H9 (cell line): ENCODE data around the gene CD59. TPM values are rescaled to one million over a fixed set of nuclear protein-coding genes. Genes with fewer than 3 reads are reported as not detected.

Experiments
- DNase-seq: peaks from one replicate; pipeline ENCODE4 v3.0.0-alpha.2; 2017
- H2AFZ ChIP-seq: one replicate; pipeline ENCODE4 v1.6.1; 2013; ENCODE audit warnings: mild to moderate bottlenecking, low read length, control low read depth, moderate library complexity
- H2AK5ac ChIP-seq: 2 replicates; pipeline ENCODE4 v1.6.1; 2013; ENCODE audit warnings: low read length, control low read depth, mixed read lengths; ENCODE audit not compliant: insufficient read length
- H2BK120ac ChIP-seq: one replicate; pipeline ENCODE4 v1.6.1; 2013; ENCODE audit warnings: low read depth, mild to moderate bottlenecking, low read length, control low read depth, inconsistent platforms; ENCODE audit not compliant: poor library complexity, severe bottlenecking
- H2BK12ac ChIP-seq: 2 replicates; pipeline ENCODE4 v1.6.1; 2013; ENCODE audit warnings: low read length, control low read depth, mixed read lengths, low read depth; ENCODE audit not compliant: insufficient read length
- H2BK15ac ChIP-seq: 2 replicates; pipeline ENCODE4 v1.6.1; 2013; ENCODE audit warnings: low read depth, low read length, control low read depth
- H2BK20ac ChIP-seq: one replicate; pipeline ENCODE4 v1.6.1; 2013; ENCODE audit warnings: low read depth, mild to moderate bottlenecking, low read length, control low read depth, inconsistent platforms; ENCODE audit not compliant: poor library complexity, severe bottlenecking
- H2BK5ac ChIP-seq: 2 replicates; pipeline ENCODE4 v1.6.1; 2013; ENCODE audit warnings: low read length, control low read depth, mixed read lengths; ENCODE audit not compliant: insufficient read length
- H3K14ac ChIP-seq: 2 replicates; pipeline ENCODE4 v1.6.1; 2013; ENCODE audit warnings: low read length, control low read depth; ENCODE audit not compliant: insufficient read depth
- H3K18ac ChIP-seq: 2 replicates; pipeline ENCODE4 v1.6.1; 2013; ENCODE audit warnings: low read depth, mild to moderate bottlenecking, mixed read lengths, low read length, control low read depth; ENCODE audit not compliant: insufficient read length
- H3K23ac ChIP-seq: 2 replicates; pipeline ENCODE4 v1.6.1; 2013; ENCODE audit warnings: low read length, control low read depth, mixed read lengths, low read depth; ENCODE audit not compliant: insufficient read length
- H3K23me2 ChIP-seq: 2 replicates; pipeline ENCODE4 v1.6.1; 2013; ENCODE audit warnings: low read depth, mild to moderate bottlenecking, mixed read lengths, low read length, control low read depth; ENCODE audit not compliant: insufficient read length, poor library complexity, severe bottlenecking
- H3K27ac ChIP-seq: 2 replicates; pipeline ENCODE4 v1.5.1; 2013; ENCODE audit warnings: low read length, control low read depth, mixed read lengths, low read depth; ENCODE audit not compliant: insufficient read length
- H3K27me3 ChIP-seq: 2 replicates; pipeline ENCODE4 v1.6.1; 2013; ENCODE audit warnings: low read length, control low read depth, inconsistent platforms; ENCODE audit not compliant: insufficient read depth
- H3K4ac ChIP-seq: 2 replicates; pipeline ENCODE4 v1.6.1; 2013; ENCODE audit warnings: low read depth, mild to moderate bottlenecking, control low read depth, inconsistent platforms, low read length, moderate library complexity
- H3K4me1 ChIP-seq: 2 replicates; pipeline ENCODE4 v1.6.1; 2013; ENCODE audit warnings: low read length, control low read depth, inconsistent platforms; ENCODE audit not compliant: insufficient read depth
- H3K4me2 ChIP-seq: 2 replicates; pipeline ENCODE4 v1.6.1; 2013; ENCODE audit warnings: low read length, control low read depth, mixed read lengths; ENCODE audit not compliant: insufficient read length, insufficient read depth
- H3K56ac ChIP-seq: 2 replicates; pipeline ENCODE4 v1.6.1; 2013; ENCODE audit warnings: low read depth, mild to moderate bottlenecking, mixed read lengths, low read length, control low read depth; ENCODE audit not compliant: insufficient read length
- H3K79me1 ChIP-seq: 2 replicates; pipeline ENCODE4 v1.6.1; 2013; ENCODE audit warnings: low read depth, mild to moderate bottlenecking, moderate library complexity, low read length, control low read depth, inconsistent platforms; ENCODE audit not compliant: insufficient read depth, poor library complexity, severe bottlenecking
- H3K79me2 ChIP-seq: 2 replicates; pipeline ENCODE4 v1.6.1; 2013; ENCODE audit warnings: low read length, control low read depth, inconsistent platforms; ENCODE audit not compliant: insufficient read depth
- H3K9ac ChIP-seq: 2 replicates; pipeline ENCODE4 v1.6.1; 2013; ENCODE audit warnings: low read length, control low read depth, mixed read lengths; ENCODE audit not compliant: insufficient read length; ENCODE audit errors: extremely low read depth
- H3K9me3 ChIP-seq: one replicate; pipeline ENCODE4 v1.6.1; 2013; ENCODE audit warnings: low read depth, low read length, inconsistent platforms; ENCODE audit not compliant: control insufficient read depth
- H3T11ph ChIP-seq: one replicate; pipeline ENCODE4 v1.6.1; 2013; ENCODE audit warnings: mild to moderate bottlenecking, low read length, control low read depth, inconsistent platforms
- H4K20me1 ChIP-seq: one replicate; pipeline ENCODE4 v1.6.1; 2013; ENCODE audit not compliant: control insufficient read depth, insufficient read length, insufficient read depth
- H4K5ac ChIP-seq: 2 replicates; pipeline ENCODE4 v1.6.1; 2013; ENCODE audit warnings: low read depth, mild to moderate bottlenecking, mixed read lengths, low read length, control low read depth; ENCODE audit not compliant: insufficient read length
- H4K8ac ChIP-seq: replicated peaks from 2 replicates; pipeline ENCODE4 v1.6.1; 2013; ENCODE audit warnings: low read length, control low read depth, mixed read lengths, low read depth; ENCODE audit not compliant: insufficient read length
- H4K91ac ChIP-seq: 2 replicates; pipeline ENCODE4 v1.6.1; 2013; ENCODE audit warnings: low read depth, mild to moderate bottlenecking, moderate library complexity, mixed read lengths, low read length, control low read depth; ENCODE audit not compliant: insufficient read length
- H3K27ac Mint-ChIP-seq, 3 experiments: 2 replicates in 2 of 3; 3 replicates in 1 of 3; pipeline ENCODE4 v1.8.0; 2020 to 2021; ENCODE audit warnings: mixed read lengths in 3 of 3, mild to moderate bottlenecking in 1 of 3, moderate library complexity in 1 of 3
- H3K27me3 Mint-ChIP-seq: 2 replicates; pipeline ENCODE4 v1.8.0; 2021; ENCODE audit warnings: low read depth, mild to moderate bottlenecking, moderate library complexity, mixed read lengths
- H3K36me3 Mint-ChIP-seq, 3 experiments: 2 replicates in 2 of 3; 3 replicates in 1 of 3; pipeline ENCODE4 v1.8.0; 2020 to 2021; ENCODE audit warnings: low read depth in 3 of 3, mixed read lengths in 3 of 3; ENCODE audit not compliant: insufficient read depth in 1 of 3
- H3K4me1 Mint-ChIP-seq, 2 experiments: 2 replicates each; pipeline ENCODE4 v1.8.0; 2020; ENCODE audit warnings: mixed read lengths in 2 of 2
- H3K4me3 Mint-ChIP-seq, 2 experiments: 2 replicates in 1 of 2; 3 replicates in 1 of 2; pipeline ENCODE4 v1.8.0; 2020 to 2021; ENCODE audit warnings: mild to moderate bottlenecking in 2 of 2, mixed read lengths in 2 of 2, moderate library complexity in 1 of 2
- H3K9me3 Mint-ChIP-seq, 2 experiments: 2 replicates in 1 of 2; 3 replicates in 1 of 2; pipeline ENCODE4 v1.8.0; 2020; ENCODE audit warnings: mild to moderate bottlenecking in 2 of 2, mixed read lengths in 2 of 2, moderate library complexity in 1 of 2
- WGBS: extraction: QIAGEN DNeasy Blood & Tissue Kit; methylation state at CpG from one replicate; pipeline ENCODE4 v1.1.7; 2013; ENCODE audit warnings: missing lambda C conversion rate, low lambda C conversion rate, mixed read lengths; ENCODE audit not compliant: insufficient read length; ENCODE audit errors: extremely low coverage; 5-methylcytosine and 5-hydroxymethylcytosine counted together
- total RNA-seq: library from RNA; stranded (reverse); gene quantifications from 2 replicates; pipeline ENCODE4 v1.2.1, GENCODE V29; 2021
- TF ChIP-seq, protein P1 (sequence below): fragments of 200-600 bp; sonication (generic); conservative IDR thresholded peaks from 3 replicates; pipeline ENCODE4 v1.8.0; 2021; ENCODE audit warnings: antibody characterized with exemption, mild to moderate bottlenecking

Gene CD59
- total RNA-seq, 1 experiment from 2014 or later = 91.5 TPM

DNA sequence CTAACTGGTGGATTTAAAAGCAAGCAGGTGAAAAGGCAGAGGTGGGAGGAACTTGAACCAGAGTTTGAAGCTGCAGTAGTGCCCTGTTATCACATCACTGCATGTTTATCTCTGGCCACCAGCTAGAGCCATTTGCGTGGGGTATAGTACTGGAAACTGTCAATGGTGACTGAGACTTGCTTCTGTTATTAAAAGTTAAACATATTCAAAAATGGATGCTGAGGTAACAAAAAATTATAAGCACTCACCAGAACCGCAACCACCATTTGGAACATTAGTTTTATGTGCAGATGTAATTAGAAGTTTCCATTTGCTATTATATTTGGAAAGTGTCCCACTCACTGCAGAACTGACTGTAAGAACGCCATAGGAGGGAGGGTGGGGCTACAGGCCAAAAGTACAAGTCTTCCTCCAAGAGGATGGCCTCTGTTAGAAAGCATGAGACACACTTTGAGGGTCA, 1.2 kb upstream of the CD59 start:
- H3K4ac ChIP-seq = no peak overlapping the region
- no peaks in the 10 kb centered on the region for H3K4me1 ChIP-seq
- Mint-ChIP-seq H3K4me1 (peaks cover 21 to 22% of the 10 kb centered on the region in 2 experiments), H3K36me3 (peaks cover 0 to 6% (median 3%) of the 10 kb centered on the region in 3 experiments; a peak in 4 of 7 replicates), H3K9me3 (no peaks in the 10 kb centered on the region; a peak in 1 of 5 replicates), H3K27ac (peak overlapping the region in 1 of 3 experiments; percentile 5; a peak in 1 of 7 replicates), H3K4me3 (peak overlapping the region in 1 of 2 experiments; percentile 3; a peak in 1 of 5 replicates), H3K27me3 (peaks cover 6% of the 10 kb centered on the region)
- no peaks in the 10 kb centered on the region; the same call in 1 of the 2 replicates for H3K27me3 ChIP-seq
- WGBS = no CpG with 5 or more reads among the region's 3 CpGs
- DNase-seq = no peak
- H2BK20ac ChIP-seq = no peak overlapping the region
- no peak overlapping the region for H2BK15ac ChIP-seq
- H3T11ph ChIP-seq = no peak overlapping the region
- no peaks in the 10 kb centered on the region; the same call in 1 of the 2 replicates for H3K79me2 ChIP-seq
- no peak overlapping the region for H3K14ac ChIP-seq
- no peak overlapping the region for H3K18ac ChIP-seq
- H4K20me1 ChIP-seq = no peaks in the 10 kb centered on the region
- no peak overlapping the region for H2BK120ac ChIP-seq
- H3K9me3 ChIP-seq = no peaks in the 10 kb centered on the region
- no peak overlapping the region for H4K5ac ChIP-seq
- H2AFZ ChIP-seq = no peak overlapping the region
- H4K8ac ChIP-seq = no peak overlapping the region
- no peak overlapping the region for H3K4me2 ChIP-seq
- H4K91ac ChIP-seq = no peak overlapping the region
- H3K23ac ChIP-seq = no peak overlapping the region
- H2BK5ac ChIP-seq = no peak overlapping the region
- H3K27ac ChIP-seq = no peak overlapping the region
- peaks cover 3% of the 10 kb centered on the region for H3K79me1 ChIP-seq
- TF ChIP-seq, protein P1, sequence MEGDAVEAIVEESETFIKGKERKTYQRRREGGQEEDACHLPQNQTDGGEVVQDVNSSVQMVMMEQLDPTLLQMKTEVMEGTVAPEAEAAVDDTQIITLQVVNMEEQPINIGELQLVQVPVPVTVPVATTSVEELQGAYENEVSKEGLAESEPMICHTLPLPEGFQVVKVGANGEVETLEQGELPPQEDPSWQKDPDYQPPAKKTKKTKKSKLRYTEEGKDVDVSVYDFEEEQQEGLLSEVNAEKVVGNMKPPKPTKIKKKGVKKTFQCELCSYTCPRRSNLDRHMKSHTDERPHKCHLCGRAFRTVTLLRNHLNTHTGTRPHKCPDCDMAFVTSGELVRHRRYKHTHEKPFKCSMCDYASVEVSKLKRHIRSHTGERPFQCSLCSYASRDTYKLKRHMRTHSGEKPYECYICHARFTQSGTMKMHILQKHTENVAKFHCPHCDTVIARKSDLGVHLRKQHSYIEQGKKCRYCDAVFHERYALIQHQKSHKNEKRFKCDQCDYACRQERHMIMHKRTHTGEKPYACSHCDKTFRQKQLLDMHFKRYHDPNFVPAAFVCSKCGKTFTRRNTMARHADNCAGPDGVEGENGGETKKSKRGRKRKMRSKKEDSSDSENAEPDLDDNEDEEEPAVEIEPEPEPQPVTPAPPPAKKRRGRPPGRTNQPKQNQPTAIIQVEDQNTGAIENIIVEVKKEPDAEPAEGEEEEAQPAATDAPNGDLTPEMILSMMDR = no peak
- no peak overlapping the region for H2AK5ac ChIP-seq
- no peak overlapping the region for H2BK12ac ChIP-seq
- no peak overlapping the region for H3K9ac ChIP-seq
- H3K56ac ChIP-seq = no peak overlapping the region
- no peaks in the 10 kb centered on the region for H3K23me2 ChIP-seq
